GM12872 (cell line): ENCODE measurements around the gene PRF1.

Source experiments
- TF ChIP-seq, protein P1 (sequence below): IDR thresholded peaks from 3 replicates; pipeline ENCODE4 v1.5.1; 2011; ENCODE audit warnings: low read depth, mild to moderate bottlenecking, low read length, moderate library complexity; ENCODE audit not compliant: insufficient read depth

PRF1 gene

GRCh38 chr10:70607936-70608335 is 5.4 kb upstream of the PRF1 start:
- TF ChIP-seq, protein P1, sequence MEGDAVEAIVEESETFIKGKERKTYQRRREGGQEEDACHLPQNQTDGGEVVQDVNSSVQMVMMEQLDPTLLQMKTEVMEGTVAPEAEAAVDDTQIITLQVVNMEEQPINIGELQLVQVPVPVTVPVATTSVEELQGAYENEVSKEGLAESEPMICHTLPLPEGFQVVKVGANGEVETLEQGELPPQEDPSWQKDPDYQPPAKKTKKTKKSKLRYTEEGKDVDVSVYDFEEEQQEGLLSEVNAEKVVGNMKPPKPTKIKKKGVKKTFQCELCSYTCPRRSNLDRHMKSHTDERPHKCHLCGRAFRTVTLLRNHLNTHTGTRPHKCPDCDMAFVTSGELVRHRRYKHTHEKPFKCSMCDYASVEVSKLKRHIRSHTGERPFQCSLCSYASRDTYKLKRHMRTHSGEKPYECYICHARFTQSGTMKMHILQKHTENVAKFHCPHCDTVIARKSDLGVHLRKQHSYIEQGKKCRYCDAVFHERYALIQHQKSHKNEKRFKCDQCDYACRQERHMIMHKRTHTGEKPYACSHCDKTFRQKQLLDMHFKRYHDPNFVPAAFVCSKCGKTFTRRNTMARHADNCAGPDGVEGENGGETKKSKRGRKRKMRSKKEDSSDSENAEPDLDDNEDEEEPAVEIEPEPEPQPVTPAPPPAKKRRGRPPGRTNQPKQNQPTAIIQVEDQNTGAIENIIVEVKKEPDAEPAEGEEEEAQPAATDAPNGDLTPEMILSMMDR = no peak

DNA sequence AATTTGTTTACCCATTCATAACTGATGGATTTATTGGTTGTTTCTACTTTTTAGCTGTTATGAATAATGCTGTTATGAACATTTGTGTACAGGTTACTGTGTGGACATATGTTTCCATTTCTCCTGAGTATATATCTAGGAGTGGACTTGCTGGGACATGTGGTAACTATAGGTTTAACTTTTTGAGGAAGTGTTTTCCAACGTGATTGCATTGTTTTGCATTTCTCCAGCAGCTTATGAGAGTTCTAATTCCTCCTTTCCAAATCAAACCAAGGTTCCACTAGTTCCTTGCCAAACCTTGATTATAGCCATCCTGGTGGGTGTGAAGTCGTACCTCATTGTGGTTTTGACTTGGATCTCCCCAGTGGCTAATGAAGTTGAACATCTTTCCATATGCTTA is 2.6 kb upstream of the PRF1 start:
- TF ChIP-seq, protein P1 = no peak

DNA sequence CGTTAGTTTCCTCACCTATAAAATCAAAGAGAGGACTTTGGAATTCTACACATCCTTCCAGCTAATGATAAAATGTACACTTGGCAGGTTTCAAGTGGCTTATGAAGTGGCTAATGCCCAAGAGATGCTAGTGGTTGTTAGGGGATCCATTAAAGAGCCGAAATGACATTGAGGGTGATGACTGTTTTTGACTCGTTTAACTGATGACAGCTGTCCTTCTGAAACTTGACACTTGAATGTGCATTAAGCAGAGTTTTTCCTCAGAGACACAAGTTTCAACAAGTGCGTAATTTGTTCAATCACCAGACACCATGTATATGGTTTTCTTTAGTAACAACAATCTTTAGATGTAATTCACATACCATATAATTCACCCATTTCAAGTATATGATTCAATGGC is 1.6 kb upstream of the PRF1 start:
- TF ChIP-seq, protein P1 = no peak

DNA sequence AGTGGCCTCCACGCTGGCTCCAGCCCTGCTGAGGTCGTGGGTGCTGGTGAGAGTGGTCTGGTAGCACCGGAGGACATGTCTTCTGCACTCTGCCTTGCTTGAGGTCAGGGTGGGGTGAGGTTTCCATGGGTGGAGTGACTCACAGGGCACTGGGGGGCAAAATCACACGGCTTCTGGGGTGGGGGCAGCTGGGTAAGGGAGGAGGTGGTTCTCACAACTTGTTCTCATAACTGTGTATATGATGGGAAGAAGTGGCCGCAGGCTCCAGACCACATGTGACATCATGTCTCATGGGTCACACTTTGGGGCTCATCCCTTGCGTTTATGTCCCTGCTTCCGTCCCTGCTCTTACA is 884 bp upstream of the PRF1 start:
- TF ChIP-seq, protein P1 = no peak

DNA sequence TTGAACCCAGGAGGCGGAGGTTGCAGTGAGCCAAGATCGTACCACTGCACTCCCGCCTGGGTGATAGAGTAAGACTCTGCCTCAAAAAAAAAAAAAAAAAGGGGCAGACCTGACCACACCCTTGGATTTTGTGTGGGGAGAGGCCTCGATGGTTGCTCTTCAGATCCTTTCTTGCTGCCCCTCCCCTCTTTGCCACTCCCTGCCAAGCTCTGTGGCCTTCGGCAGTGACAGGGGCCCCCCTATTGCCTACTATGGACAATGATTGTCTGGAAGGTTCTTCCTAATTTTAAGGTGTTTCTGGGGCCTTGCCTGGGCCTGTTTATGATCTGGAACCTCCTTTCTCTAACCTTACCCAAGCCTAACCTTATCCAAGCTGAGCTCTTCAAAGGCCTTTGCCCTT is 795 bp downstream of the PRF1 start:
- TF ChIP-seq, protein P1 = no peak

DNA sequence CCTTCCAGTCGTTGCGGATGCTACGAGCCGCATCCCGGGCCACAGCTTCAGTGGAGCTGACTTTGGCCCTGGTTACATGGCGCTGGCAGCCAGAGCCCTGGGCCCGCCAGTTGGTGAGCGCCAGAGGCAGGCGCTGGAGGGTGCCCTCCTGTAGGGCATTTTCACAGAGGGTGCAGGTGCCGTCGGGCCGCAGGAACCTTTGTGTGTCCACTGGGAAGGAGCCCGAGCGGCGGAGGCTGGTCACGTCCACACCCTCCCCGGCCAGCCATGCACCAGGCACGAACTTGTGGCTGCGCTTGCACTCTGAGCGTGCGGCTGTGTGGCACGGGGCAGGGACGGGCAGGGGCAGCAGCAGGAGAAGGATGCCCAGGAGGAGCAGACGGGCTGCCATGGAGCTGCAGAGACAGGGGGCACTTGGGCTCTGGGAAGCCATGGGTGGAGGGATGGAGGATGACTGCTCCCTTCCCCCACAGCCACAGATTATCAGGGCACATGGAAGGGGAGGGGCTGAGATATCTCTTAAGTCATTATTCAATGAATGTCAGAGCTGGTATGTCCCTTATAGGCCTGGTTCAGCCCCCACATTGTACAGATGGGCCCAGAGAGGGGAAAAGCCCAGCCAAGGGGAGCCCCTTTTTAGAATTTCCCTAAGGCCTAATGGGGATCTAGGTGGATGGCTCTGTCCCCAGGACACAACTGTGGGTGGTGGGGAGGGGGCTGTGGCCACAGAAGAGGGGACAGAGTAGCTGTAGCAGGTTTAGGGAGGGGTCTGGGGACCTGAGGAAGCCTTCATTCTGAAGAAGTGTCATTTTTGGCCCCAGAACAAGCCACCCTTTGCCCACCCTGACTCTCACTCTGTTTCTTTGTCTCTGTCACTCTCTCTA is 1.8 kb downstream of the PRF1 start:
- TF ChIP-seq, protein P1 = no peak

DNA sequence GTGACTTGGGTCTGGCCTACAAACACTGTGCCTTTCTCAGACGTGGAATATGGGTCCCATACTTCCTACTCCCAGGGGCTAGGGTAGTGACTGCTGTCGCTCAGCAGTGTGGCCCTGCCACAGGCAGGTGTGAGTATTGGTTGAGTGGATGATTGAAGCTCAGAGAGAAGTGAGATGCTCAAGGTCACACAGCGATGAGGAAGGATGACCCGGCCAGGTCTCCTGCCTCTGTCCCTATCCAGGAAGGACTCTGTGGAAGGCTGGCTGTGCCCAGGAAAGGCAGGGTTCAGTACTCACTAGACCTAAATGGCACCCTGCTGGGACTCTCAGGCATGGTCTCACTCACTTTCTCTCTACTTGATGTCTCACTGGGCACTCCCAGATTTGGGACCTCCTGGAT is 2.8 kb downstream of the PRF1 start:
- TF ChIP-seq, protein P1 = no peak

DNA sequence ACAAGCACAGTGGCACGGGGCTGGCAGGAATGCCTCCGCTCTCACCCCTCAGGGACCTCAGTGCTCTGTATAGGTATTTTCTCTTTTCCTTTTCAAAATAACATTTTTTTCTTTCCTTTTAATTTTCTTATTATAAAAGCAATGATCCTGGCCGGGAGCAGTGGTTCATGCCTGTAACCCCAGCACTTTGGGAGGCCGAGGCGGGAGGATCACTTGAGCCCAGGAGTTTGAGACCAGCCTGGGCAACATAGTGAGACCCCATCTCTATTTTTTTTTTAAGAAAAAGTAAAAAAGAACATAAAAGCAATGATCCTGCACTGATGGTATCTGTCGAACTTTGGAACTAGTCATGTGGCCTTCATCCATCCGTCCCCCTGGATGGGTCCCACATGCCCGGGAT is 3.2 kb downstream of the PRF1 start:
- TF ChIP-seq, protein P1 = no peak
